GM15510 (cell line): ENCODE data around the gene LGALS9.

Experiments
- POLR2A ChIP-seq: IDR thresholded peaks from 3 replicates; pipeline ENCODE4 v1.6.1; 2011; ENCODE audit warnings: borderline replicate concordance; ENCODE audit not compliant: insufficient read length; ENCODE audit errors: extremely low read depth

Gene LGALS9

GRCh38 chr17:27633312-27634025, 2.5 kb downstream of the LGALS9 start:
- no peak for TF ChIP-seq POLR2A

- no peak for TF ChIP-seq POLR2A
These were observed 3.0 kb downstream of the LGALS9 start for GRCh38 chr17:27634026-27634335.

GRCh38 chr17:27634776-27635175, 3.8 kb downstream of the LGALS9 start:
- TF ChIP-seq POLR2A: no peak

GRCh38 chr17:27635275-27635823, 4.4 kb downstream of the LGALS9 start:
- TF ChIP-seq POLR2A: no peak

GRCh38 chr17:27640790-27641189, 9.8 kb downstream of the LGALS9 start:
- no peak for TF ChIP-seq POLR2A

- TF ChIP-seq POLR2A: no peak
These were observed 13.6 kb downstream of the LGALS9 start for GRCh38 chr17:27644586-27644985.

- no peak for TF ChIP-seq POLR2A
These were observed 15.2 kb downstream of the LGALS9 start for GRCh38 chr17:27646232-27646631.

GRCh38 chr17:27647765-27648164, 16.8 kb downstream of the LGALS9 start:
- no peak for TF ChIP-seq POLR2A

- TF ChIP-seq POLR2A: no peak
These were observed 18.9 kb downstream of the LGALS9 start for GRCh38 chr17:27649929-27650328.

GRCh38 chr17:27650836-27651235, 19.8 kb downstream of the LGALS9 start:
- no peak for TF ChIP-seq POLR2A

GRCh38 chr17:27651411-27652345, 20.7 kb downstream of the LGALS9 start:
- no peak for TF ChIP-seq POLR2A

GRCh38 chr17:27654136-27654535, 23.1 kb downstream of the LGALS9 start:
- no peak for TF ChIP-seq POLR2A

GRCh38 chr17:27654654-27655524, 23.9 kb downstream of the LGALS9 start:
- no peak for TF ChIP-seq POLR2A

- no peak for TF ChIP-seq POLR2A
These were observed 26.6 kb downstream of the LGALS9 start for GRCh38 chr17:27657620-27658019.

GRCh38 chr17:27659683-27660082, 28.7 kb downstream of the LGALS9 start:
- TF ChIP-seq POLR2A: no peak
